Measurements from ENCODE around the gene IKBKE. TPM values are rescaled to one million over a fixed set of nuclear protein-coding genes. Genes with fewer than 3 reads are reported as not detected.

The IKBKE gene
- total and polyA plus RNA-seq, 10 of the 15 experiments (the other 5 are each of a cell fraction or from before 2014, with no cell fraction given): 12.8 to 35.1 (median 23.1) TPM

- no peak for TF ChIP-seq E4F1 (IDR thresholded peaks at IDR 0.05; ENCODE audit: borderline replicate concordance, partially characterized antibody)
- no peak for TF ChIP-seq MYB (IDR thresholded peaks at IDR 0.05; ENCODE audit: borderline replicate concordance, low read depth, low read length)
- no peak for TF ChIP-seq E2F4 (IDR thresholded peaks at IDR 0.05; ENCODE audit: low read depth, low read length)
- TF ChIP-seq HSF1 (IDR thresholded peaks at IDR 0.05; ENCODE audit: low read depth, low read length): no peak
Measured at GRCh38 chr1:206455289-206455665, 15.0 kb upstream of the IKBKE start (continued).

- WGBS (ENCODE audit: insufficient coverage, insufficient replicate concordance, low lambda C conversion rate, missing lambda C conversion rate): 70% methylated on average over 12 of the region's 12 CpGs
- no peaks in the 10 kb centered on the region for H4K20me1 ChIP-seq (ENCODE audit: control insufficient read depth, insufficient read depth)
- DNase-seq (ENCODE audit: low read depth, low spot score): no peak
- H3K27me3 ChIP-seq (replicated peaks in 1 of 2; ENCODE audit: control insufficient read depth in 2 of 2, insufficient read depth in 2 of 2, low read length in 1 of 2): no peaks in the 10 kb centered on the region
- H3K4me2 ChIP-seq (ENCODE audit: control insufficient read depth, insufficient read depth): no peak overlapping the region
- no peak for ATAC-seq
- H3K27ac ChIP-seq (ENCODE audit: control insufficient read depth, insufficient read depth): no peak overlapping the region
- CTCF ChIA-PET: no interaction called here
- POLR2A ChIA-PET: no interaction called here
- no peak overlapping the region for H2AFZ ChIP-seq (ENCODE audit: control insufficient read depth, low read depth, low read length)
- H3K36me3 ChIP-seq (ENCODE audit: control insufficient read depth in 2 of 2, insufficient read depth in 2 of 2, low read length in 1 of 2): 0 out of 4 replicates have a peak, but pooled peaks cover 0 to 2% of the 10 kb centered on the region in 2 experiments
- H3K9ac ChIP-seq (ENCODE audit: control insufficient read depth, insufficient read depth, low read length): no peak overlapping the region
- SMC1A ChIA-PET (ENCODE audit: uncharacterized antibody, unreplicated experiment): no interaction called here
- no peaks in the 10 kb centered on the region for H3K9me3 ChIP-seq (replicated peaks; ENCODE audit: control insufficient read depth, insufficient read depth, low read length)
- intact Hi-C loops (cut with micrococcal nuclease; ENCODE audit: unreplicated experiment): no loop called here
- RAD21 ChIA-PET (ENCODE audit: unreplicated experiment): interaction anchor here (0.9 kb wide), 1 partner anchor 10 kb away, joined by 3 read pairs; no protein-coding TSS in a partner anchor
- in situ Hi-C loops (cut with MboI): no loop called here
- no TSS peak for BruUV-seq (replicated peaks)
- H3K79me2 ChIP-seq (ENCODE audit: control insufficient read depth, insufficient read depth, low read length): no peaks in the 10 kb centered on the region
- H3K4me3 ChIP-seq: no peak overlapping the region
- FAIRE-seq: no peak
- H3K4me1 ChIP-seq (ENCODE audit: control insufficient read depth, insufficient read depth, low read length): no peaks in the 10 kb centered on the region
- TF ChIP-seq ZNF274 (IDR thresholded peaks at IDR 0.05; ENCODE audit: insufficient read depth, insufficient read length): no peak
- no peak for TF ChIP-seq HDAC6 (IDR thresholded peaks at IDR 0.05; ENCODE audit: unreplicated experiment)
- TF ChIP-seq MYC (IDR thresholded peaks at IDR 0.05; ENCODE audit: insufficient read depth, insufficient read length, insufficient replicate concordance, low read length, severe bottlenecking): no peak
- TF ChIP-seq ZZZ3 (IDR thresholded peaks at IDR 0.05; ENCODE audit: control insufficient read depth, insufficient read length, low read depth): no peak
- no peak for TF ChIP-seq ATF3 (IDR thresholded peaks at IDR 0.05; ENCODE audit: borderline replicate concordance, extremely low read depth, low read depth, low read length)
- TF ChIP-seq IRF4 (IDR thresholded peaks at IDR 0.05; ENCODE audit: low read depth, low read length): no peak
- no peak for TF ChIP-seq CHD2 (IDR thresholded peaks at IDR 0.05; ENCODE audit: borderline replicate concordance, low read depth, low read length)
- no peak for TF ChIP-seq SMC3 (IDR thresholded peaks at IDR 0.05; ENCODE audit: borderline replicate concordance, low read length)
- TF ChIP-seq MAX (IDR thresholded peaks at IDR 0.05; ENCODE audit: low read depth, low read length): no peak
- TF ChIP-seq NFYB (IDR thresholded peaks at IDR 0.05; ENCODE audit: insufficient read depth, low read depth, low read length): no peak
- no peak for TF ChIP-seq KDM1A (IDR thresholded peaks at IDR 0.05; ENCODE audit: borderline replicate concordance)
Measured at GRCh38 chr1:206455666-206456344, 14.5 kb upstream of the IKBKE start.

Measured in GM12878 (cell line).